H1 (cell line): ENCODE results near the gene CEP104. TPM values are rescaled to one million over a fixed set of nuclear protein-coding genes. Genes with fewer than 3 reads are reported as not detected.

Experiments
- CTCF ChIA-PET: fragments of 300-600 bp; sonication (Branson Sonifier 250); formaldehyde crosslinking; loops from one replicate; lab custom pipeline; 2021; ENCODE audit not compliant: partially characterized antibody; lab: Charles Lee
- POLR2A ChIA-PET: fragments of 300-600 bp; sonication (Branson Sonifier 250); formaldehyde crosslinking; loops from one replicate; lab custom pipeline; 2021; ENCODE audit warnings: inconsistent platforms; ENCODE audit not compliant: partially characterized antibody; lab: Charles Lee
- DNase-seq, 2 experiments: peaks; one replicate each; pipeline versions ENCODE4 v3.0.0 to v3.0.0-alpha.2; 2010 to 2022; ENCODE audit warnings: low spot score in 2 of 2, low read depth in 1 of 2, mixed read lengths in 1 of 2
- FAIRE-seq: peaks from 2 replicates; lab custom pipeline; 2011; peaks lifted over from hg19 to GRCh38; lab: Jason Lieb, UNC
- H2AFZ ChIP-seq: 2 replicates; pipeline ENCODE4 v1.8.1; 2012; ENCODE audit warnings: low read length, inconsistent platforms
- H2AK5ac ChIP-seq: 2 replicates; pipeline ENCODE4 v1.6.1; 2013; ENCODE audit warnings: low read depth, low read length
- H2BK120ac ChIP-seq: replicated peaks from 2 replicates; pipeline ENCODE3; 2013; ENCODE audit warnings: low read depth, low read length, inconsistent platforms
- H2BK12ac ChIP-seq: 2 replicates; pipeline ENCODE4 v1.6.1; 2013; ENCODE audit warnings: low read depth, low read length
- H2BK15ac ChIP-seq: 2 replicates; pipeline ENCODE4 v1.6.1; 2013; ENCODE audit warnings: low read length
- H2BK20ac ChIP-seq: 2 replicates; pipeline ENCODE4 v1.6.1; 2013; ENCODE audit warnings: low read length
- H2BK5ac ChIP-seq: 2 replicates; pipeline ENCODE4 v1.6.1; 2013; ENCODE audit warnings: low read depth, low read length
- H3K14ac ChIP-seq: 2 replicates; pipeline ENCODE4 v1.6.1; 2013; ENCODE audit warnings: inconsistent platforms; ENCODE audit not compliant: insufficient read length
- H3K18ac ChIP-seq: 2 replicates; pipeline ENCODE4 v1.6.1; 2013; ENCODE audit warnings: low read length; ENCODE audit errors: extremely low read depth
- H3K23ac ChIP-seq: 2 replicates; pipeline ENCODE4 v1.6.1; 2013; ENCODE audit warnings: inconsistent platforms; ENCODE audit not compliant: insufficient read length
- H3K23me2 ChIP-seq: 2 replicates; pipeline ENCODE4 v1.6.1; 2013; ENCODE audit warnings: low read depth, low read length
- H3K27ac ChIP-seq: 2 replicates; pipeline ENCODE4 v1.6.1; 2011; ENCODE audit warnings: low read depth, low read length, inconsistent platforms
- H3K27me3 ChIP-seq, 4 experiments: replicated peaks in 1 of 4; 1 replicate in 1 of 4; 2 replicates in 3 of 4; pipeline versions ENCODE4 v1.6.1 to v1.8.1; 2011 to 2013; ENCODE audit warnings: low read length in 3 of 4, mild to moderate bottlenecking in 3 of 4, inconsistent platforms in 2 of 4, mixed read lengths in 2 of 4, moderate library complexity in 1 of 4; ENCODE audit not compliant: control insufficient read depth in 3 of 4, insufficient read depth in 3 of 4; ENCODE audit errors: extremely low read depth in 1 of 4
- H3K36me3 ChIP-seq, 4 experiments: 2 replicates each; pipeline versions ENCODE4 v1.6.1 to v1.8.1; 2011 to 2013; ENCODE audit warnings: mild to moderate bottlenecking in 4 of 4, low read length in 3 of 4, moderate library complexity in 2 of 4, control low read depth in 1 of 4, inconsistent platforms in 1 of 4; ENCODE audit not compliant: insufficient read depth in 4 of 4, control insufficient read depth in 2 of 4
- H3K4ac ChIP-seq: replicated peaks from 2 replicates; pipeline ENCODE3; 2013; ENCODE audit warnings: low read length, low read depth, mixed read lengths, inconsistent platforms; ENCODE audit not compliant: insufficient read length
- H3K4me1 ChIP-seq, 4 experiments: replicated peaks in 1 of 4; 1 replicate in 1 of 4; 2 replicates in 3 of 4; pipeline versions ENCODE4 v1.6.1 to v1.8.1; 2011 to 2013; ENCODE audit warnings: low read length in 3 of 4, inconsistent platforms in 2 of 4, mixed read lengths in 1 of 4; ENCODE audit not compliant: insufficient read depth in 4 of 4, control insufficient read depth in 3 of 4
- H3K4me2 ChIP-seq, 2 experiments: 2 replicates each; pipeline versions ENCODE4 v1.6.1 to v1.8.1; 2011 to 2013; ENCODE audit warnings: low read depth in 2 of 2, low read length in 2 of 2, control low read depth in 1 of 2, inconsistent platforms in 1 of 2, mild to moderate bottlenecking in 1 of 2; ENCODE audit not compliant: insufficient read depth in 1 of 2
- H3K4me3 ChIP-seq, 4 experiments: fragments of 200-600, 300-600 bp in 1 of 4; sonication (generic), shearing (Covaris generic), sonication (Bioruptor Twin) in 1 of 4; 2 replicates each; pipeline versions ENCODE4 v1.5.1 to v1.8.1; 2011 to 2016; ENCODE audit warnings: low read length in 4 of 4, low read depth in 3 of 4, control low read depth in 2 of 4, inconsistent platforms in 2 of 4, mild to moderate bottlenecking in 2 of 4, mixed read lengths in 1 of 4, moderate library complexity in 1 of 4; ENCODE audit not compliant: insufficient read depth in 2 of 4; ENCODE audit errors: extremely low read depth in 1 of 4
- H3K56ac ChIP-seq: replicated peaks from 2 replicates; pipeline ENCODE3; 2013; ENCODE audit warnings: low read depth, mild to moderate bottlenecking, mixed read lengths, low read length, inconsistent platforms; ENCODE audit not compliant: insufficient read length
- H3K79me1 ChIP-seq: 2 replicates; pipeline ENCODE4 v1.6.1; 2013; ENCODE audit warnings: low read depth, low read length, control low read depth
- H3K79me2 ChIP-seq, 2 experiments: 2 replicates each; pipeline versions ENCODE4 v1.6.1 to v1.8.1; 2012 to 2013; ENCODE audit warnings: low read length in 2 of 2, mild to moderate bottlenecking in 2 of 2, inconsistent platforms in 1 of 2; ENCODE audit not compliant: insufficient read depth in 2 of 2, control insufficient read depth in 1 of 2
- H3K9ac ChIP-seq, 4 experiments: replicated peaks in 1 of 4; 1 replicate in 1 of 4; 2 replicates in 3 of 4; pipeline versions ENCODE4 v1.6.1 to v1.8.1; 2011 to 2013; ENCODE audit warnings: low read depth in 3 of 4, low read length in 3 of 4, control low read depth in 2 of 4, mild to moderate bottlenecking in 2 of 4, moderate library complexity in 2 of 4, inconsistent platforms in 1 of 4; ENCODE audit errors: extremely low read depth in 1 of 4
- H3K9me3 ChIP-seq, 2 experiments: 2 replicates each; pipeline versions ENCODE4 v1.6.1 to v1.8.1; 2012 to 2013; ENCODE audit warnings: mild to moderate bottlenecking in 2 of 2, moderate library complexity in 2 of 2, control low read depth in 1 of 2, inconsistent platforms in 1 of 2, low read depth in 1 of 2, low read length in 1 of 2, mixed read lengths in 1 of 2; ENCODE audit not compliant: insufficient read depth in 2 of 2
- H4K20me1 ChIP-seq, 2 experiments: replicated peaks in 1 of 2; 2 replicates each; pipeline versions ENCODE3 to v1.8.1; 2011 to 2013; ENCODE audit warnings: inconsistent platforms in 2 of 2, low read length in 2 of 2, mild to moderate bottlenecking in 1 of 2; ENCODE audit not compliant: insufficient read depth in 2 of 2, control insufficient read depth in 1 of 2
- H4K5ac ChIP-seq: 2 replicates; pipeline ENCODE4 v1.6.1; 2013; ENCODE audit warnings: low read length, low read depth, mixed read lengths, inconsistent platforms; ENCODE audit not compliant: insufficient read length
- H4K8ac ChIP-seq: 2 replicates; pipeline ENCODE4 v1.8.0; 2013; ENCODE audit warnings: mild to moderate bottlenecking, moderate library complexity, low read length, inconsistent platforms; ENCODE audit not compliant: insufficient read depth; ENCODE audit errors: extremely low read depth
- H4K91ac ChIP-seq: replicated peaks from 2 replicates; pipeline ENCODE3; 2013; ENCODE audit warnings: low read length, mixed read lengths, inconsistent platforms; ENCODE audit not compliant: insufficient read length
- CREB1 ChIP-seq: IDR thresholded peaks from 2 replicates; pipeline ENCODE4 v1.6.1; 2012; ENCODE audit warnings: inconsistent platforms
- EGR1 ChIP-seq: IDR thresholded peaks from 2 replicates; pipeline ENCODE4 v1.6.1; 2011; ENCODE audit warnings: low read depth, low read length, borderline replicate concordance
- FOSL1 ChIP-seq: IDR thresholded peaks from 2 replicates; pipeline ENCODE4 v1.6.1; 2011; ENCODE audit warnings: mild to moderate bottlenecking, low read depth, low read length, moderate library complexity; ENCODE audit not compliant: insufficient read depth
- MAFK ChIP-seq: IDR thresholded peaks from 2 replicates; pipeline ENCODE4 v1.6.1; 2012; ENCODE audit warnings: low read depth, mild to moderate bottlenecking, improper control_type of control experiment, low read length
- PHF8 ChIP-seq: fragments of 200-600 bp; sonication (generic); conservative IDR thresholded peaks from 2 replicates; pipeline ENCODE4 v1.7.1; 2012; ENCODE audit warnings: low read depth, mild to moderate bottlenecking, inconsistent platforms, low read length, moderate library complexity
- POLR2AphosphoS5 ChIP-seq: IDR thresholded peaks from 2 replicates; pipeline ENCODE4 v1.6.1; 2011; ENCODE audit warnings: low read depth, low read length
- RNF2 ChIP-seq: fragments of 200-900, 300-1000 bp; sonication (generic); IDR thresholded peaks from 2 replicates; pipeline ENCODE4 v1.7.1; 2016; ENCODE audit warnings: borderline replicate concordance, low read depth, mild to moderate bottlenecking, antibody characterized with exemption, low read length; ENCODE audit not compliant: poor library complexity, severe bottlenecking; ENCODE audit errors: missing control alignments
- SUZ12 ChIP-seq: fragments of 200-600 bp; sonication (generic); IDR thresholded peaks from 2 replicates; pipeline ENCODE4 v1.6.1; 2012; ENCODE audit warnings: mild to moderate bottlenecking, inconsistent platforms, low read length, moderate library complexity, mixed read lengths
- WGBS, 2 experiments: shearing (Covaris generic) in 1 of 2; methylation state at CpG; one replicate each; pipeline versions ENCODE4 v1.1.6 to v1.1.7; 2013 to 2015; ENCODE audit warnings: low lambda C conversion rate in 2 of 2, mixed read lengths in 2 of 2, inconsistent platforms in 1 of 2, low coverage in 1 of 2, missing lambda C conversion rate in 1 of 2; ENCODE audit not compliant: insufficient replicate concordance in 2 of 2, insufficient coverage in 1 of 2, insufficient read length in 1 of 2; ENCODE audit errors: extremely low coverage in 1 of 2, missing lambda C conversion rate in 1 of 2; 5-methylcytosine and 5-hydroxymethylcytosine counted together
- polyA plus RNA-seq, 7 experiments: library from polyadenylated mRNA; depleted of rRNA in 3 of 7; stranded (reverse) in 5 of 7; unstranded in 2 of 7; fragments of >200 nt in 5 of 7; fragments of 200-250 nt in 2 of 7; gene quantifications; 1 replicate in 5 of 7; 2 replicates in 1 of 7; 4 replicates in 1 of 7; pipeline versions ENCODE4 v1.2.1 to v1.2.3, GENCODE V29; 2011 to 2013; ENCODE audit warnings: missing spikeins in 2 of 7, mixed read lengths in 2 of 7
- total RNA-seq: library from RNA; stranded (reverse); fragmentation: NEBNext Ultra II Directional; extraction: Animal tissue kit (Norgen Biotek cat#: 25700); gene quantifications from 2 replicates; pipeline ENCODE4 v1.2.1, GENCODE V29; 2021
- TF ChIP-seq, protein P1 (sequence below): IDR thresholded peaks from 2 replicates; pipeline ENCODE4 v1.6.1; 2012; ENCODE audit warnings: low read length, inconsistent platforms
- TF ChIP-seq, protein P2 (sequence below): IDR thresholded peaks from 2 replicates; pipeline ENCODE4 v1.6.1; 2012; ENCODE audit warnings: inconsistent platforms
- TF ChIP-seq, protein P3 (sequence below): IDR thresholded peaks from 2 replicates; pipeline ENCODE4 v1.6.1; 2011; ENCODE audit warnings: low read depth, mild to moderate bottlenecking, low read length; ENCODE audit not compliant: insufficient read depth

CEP104 gene
- total and polyA plus RNA-seq, 2 of the 8 experiments (the other 6 are each of a cell fraction or from before 2014, with no cell fraction given), result 8.0 to 43.9 TPM

GRCh38 chr1:3809680-3810079 is 47.3 kb downstream of the CEP104 start:
- no peak overlapping the region for H3K14ac ChIP-seq
- no peaks in the 10 kb centered on the region for H3K27me3 ChIP-seq
- H3K4me2 ChIP-seq, result no peak overlapping the region
- no peak overlapping the region for H2BK15ac ChIP-seq
- no peaks in the 10 kb centered on the region for H4K20me1 ChIP-seq
- H4K91ac ChIP-seq, result no peak overlapping the region
- H2BK120ac ChIP-seq, result no peak overlapping the region
- no peak overlapping the region for H2AFZ ChIP-seq
- no peak overlapping the region for H2AK5ac ChIP-seq
- H4K8ac ChIP-seq, result no peak overlapping the region
- H3K36me3 ChIP-seq, result no peaks in the 10 kb centered on the region
- H2BK5ac ChIP-seq, result no peak overlapping the region
- peaks cover 0 to 5% (median 0%) of the 10 kb centered on the region in 4 experiments; a peak in 1 of 7 replicates for H3K4me1 ChIP-seq
- no peak overlapping the region for H3K9ac ChIP-seq
- no peak overlapping the region for H3K18ac ChIP-seq
- H3K9me3 ChIP-seq, result peaks cover 8 to 20% of the 10 kb centered on the region in 2 experiments; a peak in 3 of 4 replicates
- no peak overlapping the region for H3K4ac ChIP-seq
- H2BK12ac ChIP-seq, result no peak overlapping the region
- no peaks in the 10 kb centered on the region for H3K79me1 ChIP-seq
- ChIA-PET POLR2A (interaction anchor here (0.7 to 1.5 kb wide), 2 partner anchors 11 to 22 kb away, joined by 3 to 4 read pairs; no protein-coding TSS in a partner anchor), CTCF (interaction anchor here (1.8 kb wide), 1 partner anchor 8 kb away, joined by 5 read pairs; no protein-coding TSS in a partner anchor)
- FAIRE-seq (no peak), DNase-seq (no peak)
- no peaks in the 10 kb centered on the region for H3K23me2 ChIP-seq
- no peak overlapping the region for H3K27ac ChIP-seq
- H3K23ac ChIP-seq, result no peak overlapping the region
- H3K56ac ChIP-seq, result no peak overlapping the region
- 87% methylated on average over 7 of the region's 7 CpGs; no CpG with 5 or more reads in 1 of the 2 experiments for WGBS, 2 experiments
- no peak overlapping the region for H3K4me3 ChIP-seq
- H3K79me2 ChIP-seq, result no peaks in the 10 kb centered on the region
- no peak overlapping the region for H4K5ac ChIP-seq
- H2BK20ac ChIP-seq, result no peak overlapping the region
- TF ChIP-seq MAFK (no peak), PHF8 (no peak), CREB1 (no peak), FOSL1 (no peak), POLR2AphosphoS5 (no peak), SUZ12 (no peak), RNF2 (no peak), EGR1 (no peak)
- TF ChIP-seq, protein P1, sequence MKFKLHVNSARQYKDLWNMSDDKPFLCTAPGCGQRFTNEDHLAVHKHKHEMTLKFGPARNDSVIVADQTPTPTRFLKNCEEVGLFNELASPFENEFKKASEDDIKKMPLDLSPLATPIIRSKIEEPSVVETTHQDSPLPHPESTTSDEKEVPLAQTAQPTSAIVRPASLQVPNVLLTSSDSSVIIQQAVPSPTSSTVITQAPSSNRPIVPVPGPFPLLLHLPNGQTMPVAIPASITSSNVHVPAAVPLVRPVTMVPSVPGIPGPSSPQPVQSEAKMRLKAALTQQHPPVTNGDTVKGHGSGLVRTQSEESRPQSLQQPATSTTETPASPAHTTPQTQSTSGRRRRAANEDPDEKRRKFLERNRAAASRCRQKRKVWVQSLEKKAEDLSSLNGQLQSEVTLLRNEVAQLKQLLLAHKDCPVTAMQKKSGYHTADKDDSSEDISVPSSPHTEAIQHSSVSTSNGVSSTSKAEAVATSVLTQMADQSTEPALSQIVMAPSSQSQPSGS, result no peak
- TF ChIP-seq, protein P2, sequence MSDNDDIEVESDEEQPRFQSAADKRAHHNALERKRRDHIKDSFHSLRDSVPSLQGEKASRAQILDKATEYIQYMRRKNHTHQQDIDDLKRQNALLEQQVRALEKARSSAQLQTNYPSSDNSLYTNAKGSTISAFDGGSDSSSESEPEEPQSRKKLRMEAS, result no peak
- TF ChIP-seq, protein P3, sequence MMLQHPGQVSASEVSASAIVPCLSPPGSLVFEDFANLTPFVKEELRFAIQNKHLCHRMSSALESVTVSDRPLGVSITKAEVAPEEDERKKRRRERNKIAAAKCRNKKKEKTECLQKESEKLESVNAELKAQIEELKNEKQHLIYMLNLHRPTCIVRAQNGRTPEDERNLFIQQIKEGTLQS, result no peak
